GM18873 (cell line): ENCODE measurements around the gene ENTPD5.
"Not testable (repeated sequence)": the region's sequence is repeated elsewhere in the genome, so short reads cannot be mapped to it uniquely, and the experiment has no call there.

Source experiments
- ATAC-seq: cut with Tn5 transposase; IDR thresholded peaks from one replicate; pipeline ENCODE4 v1.9.1; 2021; ENCODE audit warnings: mild to moderate bottlenecking, moderate library complexity, moderate number of reproducible peaks; ENCODE audit not compliant: unreplicated experiment, low FRiP score

Gene ENTPD5

DNA sequence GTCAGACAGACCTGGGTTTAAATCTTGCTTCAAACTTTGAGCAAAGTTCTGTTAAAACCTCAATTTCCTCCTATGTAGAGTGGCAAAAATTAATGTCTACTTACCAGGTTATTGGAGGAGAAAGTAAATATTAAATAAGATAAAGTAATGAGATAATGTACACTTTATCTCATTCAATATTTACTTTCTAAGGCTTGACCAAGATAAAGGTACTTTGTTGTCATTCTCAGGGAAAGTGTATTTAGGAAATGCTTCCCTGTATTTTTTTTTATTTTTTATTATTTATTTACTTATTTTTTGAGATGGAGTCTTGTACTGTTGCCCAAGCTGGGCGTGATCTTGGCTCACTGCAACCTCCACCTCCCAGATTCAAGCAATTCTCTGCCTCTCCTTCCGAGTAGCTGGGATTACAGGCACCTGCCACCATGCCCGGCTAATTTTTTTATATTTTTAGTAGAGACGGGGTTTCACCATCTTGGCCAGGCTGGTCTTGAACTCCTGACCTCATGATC is 73.9 kb downstream of the ENTPD5 start:
- no peak for ATAC-seq

DNA sequence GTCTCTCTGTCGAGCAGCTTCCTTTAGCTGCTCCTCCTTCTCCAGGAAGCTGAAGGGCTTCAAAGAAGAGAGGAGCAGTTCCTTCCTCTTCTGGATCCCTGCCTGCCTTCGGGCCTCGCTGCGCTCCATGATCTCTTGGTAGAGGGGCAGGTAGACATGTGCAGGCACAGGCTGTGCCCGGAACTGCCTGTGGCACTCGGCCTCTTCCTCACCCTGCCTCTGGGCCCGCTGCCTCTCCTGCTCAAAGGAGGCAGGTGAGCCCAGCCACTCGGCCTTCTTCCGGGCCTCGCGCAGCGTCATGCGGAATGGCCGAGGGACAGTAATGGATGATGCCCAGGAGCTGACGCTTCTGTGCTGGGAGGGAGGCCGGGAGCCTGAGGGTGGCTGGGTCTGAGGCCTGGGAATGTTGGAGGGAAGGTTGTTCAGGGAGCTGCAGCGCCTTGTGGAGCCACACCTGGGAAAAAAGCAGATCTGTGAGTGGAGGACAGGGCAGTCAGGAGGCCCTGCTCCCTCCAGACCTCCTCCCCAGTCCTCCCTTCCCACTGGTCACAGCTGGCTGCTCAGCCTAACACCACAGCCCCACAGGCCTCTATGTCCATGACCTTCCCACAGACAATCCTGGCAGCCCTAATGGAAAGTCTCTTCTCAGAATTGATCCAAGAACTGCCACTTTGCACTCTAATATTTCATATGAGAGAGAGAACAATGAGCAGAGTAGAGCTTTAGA is 74.5 kb downstream of the ENTPD5 start:
- ATAC-seq, result no peak

DNA sequence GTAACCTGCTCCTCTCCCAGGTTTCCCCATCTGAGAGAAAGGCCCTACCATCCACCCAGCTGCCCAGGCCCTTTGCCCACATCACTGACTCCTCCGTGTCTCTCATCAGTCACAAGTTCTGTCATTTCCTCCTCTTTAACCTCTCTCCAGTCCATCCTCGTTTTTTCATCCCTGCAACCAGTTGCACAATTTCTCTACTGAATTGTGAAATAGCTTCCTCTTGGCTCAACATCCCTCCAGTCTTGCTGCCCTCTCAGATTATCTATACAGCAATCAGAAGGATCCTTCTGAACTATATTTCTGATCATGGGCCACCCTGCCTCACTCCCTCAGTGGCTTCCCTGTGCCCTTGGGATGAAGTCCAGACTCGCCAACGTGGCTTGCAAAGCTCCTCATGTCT is 76.0 kb downstream of the ENTPD5 start:
- ATAC-seq, result no peak

DNA sequence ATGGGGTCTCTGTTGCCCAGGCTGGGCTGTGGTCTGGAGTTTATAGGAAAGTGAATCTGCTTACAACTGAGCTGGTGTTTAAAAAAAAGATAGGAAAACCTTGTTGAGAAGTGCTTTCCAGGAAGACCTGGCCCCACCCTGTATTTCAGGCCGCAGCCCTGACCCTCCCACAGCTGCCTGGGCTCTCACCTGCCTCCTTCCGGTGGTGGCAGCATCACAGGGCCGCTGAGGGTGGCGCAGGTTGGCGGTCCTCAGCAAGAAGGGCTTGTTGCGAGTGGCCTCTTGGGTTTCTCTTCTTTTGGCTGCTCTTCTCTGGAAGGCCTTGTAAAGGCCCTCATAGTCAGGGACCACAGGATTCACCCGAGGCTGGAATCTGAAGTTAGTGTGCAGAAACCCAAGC is 76.9 kb downstream of the ENTPD5 start:
- no peak for ATAC-seq

DNA sequence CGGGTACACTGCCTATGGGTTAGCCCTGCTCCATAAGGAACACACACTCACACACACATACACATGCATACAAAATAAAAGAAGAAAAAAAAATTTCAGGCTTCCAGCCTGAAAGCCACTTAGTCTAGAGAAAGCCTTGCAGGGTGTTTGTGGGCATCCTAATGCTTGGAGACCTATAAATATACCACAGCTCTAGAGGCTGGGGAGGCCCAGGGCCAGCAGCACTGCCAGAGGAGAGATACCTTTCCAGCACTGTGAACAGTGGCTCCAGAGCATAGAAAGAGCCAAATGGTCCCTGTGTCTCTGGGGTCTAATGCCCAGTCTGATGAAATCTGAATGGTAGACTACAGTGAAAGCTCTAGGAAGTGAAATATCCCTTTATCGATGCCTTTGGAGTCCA is 82.1 kb downstream of the ENTPD5 start:
- no peak for ATAC-seq

DNA sequence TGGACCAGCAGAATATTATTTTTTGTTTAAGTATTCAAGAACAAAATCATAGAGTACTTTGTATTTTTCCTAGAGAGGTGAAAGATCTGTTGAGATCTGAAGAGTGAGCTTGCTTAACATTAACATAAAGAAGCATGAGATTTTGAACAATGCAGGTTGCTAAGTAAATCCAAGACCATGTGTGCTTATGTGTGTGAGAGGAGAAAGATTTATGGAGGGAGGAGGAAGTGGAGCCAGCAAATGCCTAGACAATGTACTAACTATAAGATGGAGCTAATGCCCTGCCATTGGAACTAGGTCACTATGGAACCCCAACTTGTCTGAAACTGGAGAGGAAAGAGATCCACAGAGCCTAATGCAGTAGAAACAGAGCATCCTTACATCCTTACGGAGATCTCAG is 82.5 kb downstream of the ENTPD5 start:
- no peak for ATAC-seq

DNA sequence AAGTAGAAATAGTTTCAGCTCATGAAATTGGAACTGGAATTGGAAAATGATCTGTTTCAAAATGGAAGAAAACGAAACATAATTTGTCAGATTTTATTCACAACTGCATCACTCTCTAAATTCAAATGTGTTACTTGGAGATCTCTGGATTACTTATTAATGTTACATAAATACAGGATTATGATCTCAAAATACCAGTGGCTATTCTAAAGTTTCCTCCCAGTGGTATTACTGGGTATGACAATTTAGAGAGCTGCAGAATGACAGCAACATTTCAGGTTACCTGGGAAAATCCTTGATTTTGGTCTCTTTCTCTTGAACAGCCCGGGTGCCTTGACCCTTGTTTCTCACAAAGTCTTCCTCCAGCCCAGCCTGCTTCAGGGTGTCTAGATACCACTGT is 83.4 kb downstream of the ENTPD5 start:
- ATAC-seq, result no peak

DNA sequence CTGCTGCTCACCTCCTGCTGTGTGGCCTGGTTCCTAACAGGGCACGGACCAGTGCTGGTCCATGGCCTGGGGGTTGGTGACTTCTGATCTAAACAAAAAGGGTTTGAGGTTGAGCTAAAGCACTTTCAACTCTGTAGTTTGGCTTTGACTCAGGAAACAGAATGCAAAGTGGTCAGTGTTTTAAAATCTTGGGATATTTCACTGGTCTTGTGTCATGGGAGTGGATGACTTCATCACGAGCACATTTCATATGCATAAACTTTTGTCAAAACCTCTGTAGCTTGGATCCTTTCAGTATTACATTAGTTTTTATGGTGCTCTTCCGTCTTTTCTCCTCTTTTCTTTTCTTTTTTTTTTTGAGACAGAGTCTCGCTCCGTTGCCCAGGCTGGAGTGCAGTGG is 94.8 kb downstream of the ENTPD5 start:
- ATAC-seq, result no peak

DNA sequence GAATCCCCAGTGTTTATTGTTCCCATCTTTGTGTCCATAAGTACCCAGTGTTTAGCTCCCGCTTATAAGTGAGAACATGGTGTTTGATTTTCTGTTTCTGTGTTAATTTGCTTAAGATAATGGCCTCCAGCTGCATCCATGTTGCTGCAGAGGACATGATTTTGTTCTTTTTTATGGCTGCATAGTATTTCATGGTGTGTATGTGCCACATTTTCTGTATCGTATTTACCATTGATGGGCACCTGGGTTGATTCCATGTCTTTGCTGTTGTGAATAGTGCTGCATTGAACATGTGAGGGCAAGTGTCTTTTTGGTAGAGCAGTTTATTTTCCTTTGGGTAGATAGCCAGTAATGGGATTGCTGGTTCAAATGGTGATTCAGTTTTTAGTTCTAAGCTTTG is 99.6 kb downstream of the ENTPD5 start:
- not testable (repeated sequence) for ATAC-seq

DNA sequence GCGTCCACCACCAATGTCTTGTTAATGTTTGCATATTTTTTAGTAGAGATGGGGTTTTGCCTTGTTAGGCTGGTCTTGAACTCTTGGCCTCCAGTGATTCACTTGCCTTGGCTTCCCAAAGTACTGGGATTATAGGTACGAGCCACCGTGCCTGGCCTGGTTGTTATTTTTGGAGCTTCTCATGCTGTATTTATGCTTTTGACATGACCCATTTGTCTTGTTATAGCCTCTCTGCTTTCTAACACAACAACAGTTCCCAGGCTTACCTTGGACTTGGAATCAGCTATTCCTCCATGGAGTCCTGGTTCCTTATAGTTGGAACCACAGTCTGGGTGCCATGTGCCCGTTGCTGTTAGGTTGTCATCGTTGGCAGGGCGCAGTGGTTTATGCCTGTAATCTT is 102.8 kb downstream of the ENTPD5 start:
- ATAC-seq, result no peak

DNA sequence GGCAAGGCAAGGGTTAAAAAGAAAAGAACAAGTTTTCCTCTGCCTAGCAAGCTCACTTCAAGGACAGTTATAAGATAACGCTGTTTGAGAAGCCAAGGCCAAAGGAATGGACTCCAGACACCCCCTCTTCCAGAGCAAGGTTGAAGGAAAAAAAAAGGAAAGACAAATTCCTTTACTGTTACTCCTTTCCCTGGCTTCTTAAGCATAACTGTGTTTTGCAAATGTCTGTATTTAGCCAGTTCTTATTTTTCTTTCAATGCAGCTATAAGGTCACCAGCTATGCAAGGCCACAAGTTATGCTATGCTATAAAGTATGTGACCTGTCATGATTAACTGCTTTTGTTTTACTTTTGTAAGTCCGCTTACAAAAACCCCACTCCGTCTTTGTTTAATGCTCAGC is 105.8 kb downstream of the ENTPD5 start:
- no peak for ATAC-seq

DNA sequence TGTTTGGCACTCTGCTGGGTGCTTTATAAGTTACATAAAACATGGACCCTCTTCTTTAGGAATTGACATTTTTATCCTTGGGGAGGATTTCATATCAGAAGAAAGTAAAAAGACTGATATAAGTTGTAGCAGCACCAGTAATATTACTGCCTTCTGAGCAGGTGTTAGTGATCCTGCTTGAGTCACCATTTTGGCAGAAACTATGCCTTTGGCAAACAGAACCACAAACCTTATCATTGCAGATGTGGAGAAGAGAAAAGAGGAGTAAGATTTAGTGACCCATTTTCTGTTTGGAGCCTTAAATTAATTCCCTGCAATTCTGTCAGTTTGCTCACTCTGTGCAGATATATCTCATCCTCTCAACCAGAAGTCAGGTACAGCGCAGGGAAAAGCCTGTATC is 109.4 kb downstream of the ENTPD5 start:
- no peak for ATAC-seq
